ENCODE data around the gene KRTAP15-1. TPM values are rescaled to one million over a fixed set of nuclear protein-coding genes. Genes with fewer than 3 reads are reported as not detected.

The KRTAP15-1 gene
- total and polyA plus RNA-seq, 4 donors, result not detected

DNA sequence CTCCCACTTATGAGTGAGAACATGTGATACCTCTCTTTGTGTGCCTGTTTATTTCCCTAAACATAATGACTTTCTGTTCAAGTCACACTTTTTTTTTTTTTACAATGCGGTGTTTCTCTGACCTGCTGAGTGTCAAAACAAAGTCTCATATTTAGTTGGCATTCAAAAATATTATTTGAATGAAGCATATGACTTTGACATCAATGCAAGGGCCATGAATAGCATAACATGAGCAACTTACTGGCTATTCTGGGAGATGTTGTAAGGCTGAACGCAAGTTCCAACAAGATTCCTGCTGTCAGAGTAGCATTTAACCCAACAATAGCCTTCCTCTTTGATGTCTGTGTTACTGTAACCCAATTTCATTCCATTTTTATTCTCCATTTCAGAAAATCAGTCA lies 42.1 kb downstream of the KRTAP15-1 start:
- Histone ChIP-seq H3K27me3 (ENCODE audit: control insufficient read depth, insufficient read depth, low read length) (no peaks in the 10 kb centered on the region), H3K36me3 (ENCODE audit: control insufficient read depth, insufficient read depth, low read length) (no peaks in the 10 kb centered on the region), H3K9me3 (ENCODE audit: control insufficient read depth, insufficient read depth, low read length) (peaks cover 13% of the 10 kb centered on the region), H3K4me1 (ENCODE audit: control insufficient read depth, insufficient read depth, low read length) (no peaks in the 10 kb centered on the region), H3K27ac (ENCODE audit: low read depth, low read length) (no peak overlapping the region), H3K4me3 (ENCODE audit: low read depth, low read length) (no peak overlapping the region)
- no CpG with 5 or more reads among the region's 2 CpGs for WGBS (ENCODE audit: insufficient coverage)
- no peak for DNase-seq (ENCODE audit: low read depth in 4 of 6, low spot score in 6 of 6)

GRCh38 chr21:30486180-30486579 lies 46.1 kb downstream of the KRTAP15-1 start:
- H3K4me3 ChIP-seq (ENCODE audit: low read depth, low read length), result no peak overlapping the region
- H3K36me3 ChIP-seq (ENCODE audit: control insufficient read depth, insufficient read depth, low read length), result no peaks in the 10 kb centered on the region
- peaks cover 13% of the 10 kb centered on the region for H3K9me3 ChIP-seq (ENCODE audit: control insufficient read depth, insufficient read depth, low read length)
- H3K27ac ChIP-seq (ENCODE audit: low read depth, low read length), result no peak overlapping the region
- no peaks in the 10 kb centered on the region for H3K27me3 ChIP-seq (ENCODE audit: control insufficient read depth, insufficient read depth, low read length)
- no peaks in the 10 kb centered on the region for H3K4me1 ChIP-seq (ENCODE audit: control insufficient read depth, insufficient read depth, low read length)
- WGBS (ENCODE audit: insufficient coverage), result 88% methylated on average over 2 of the region's 2 CpGs
- DNase-seq (ENCODE audit: low read depth in 4 of 6, low spot score in 6 of 6), result no peak

- H3K9me3 ChIP-seq (ENCODE audit: control insufficient read depth, insufficient read depth, low read length), result peaks cover 13% of the 10 kb centered on the region
- WGBS (ENCODE audit: insufficient coverage), result no CpG with 5 or more reads among the region's 2 CpGs
- H3K27me3 ChIP-seq (ENCODE audit: control insufficient read depth, insufficient read depth, low read length), result no peaks in the 10 kb centered on the region
- no peak within 1 kb of the TSS for H3K27ac ChIP-seq (ENCODE audit: low read depth, low read length)
- H3K4me1 ChIP-seq (ENCODE audit: control insufficient read depth, insufficient read depth, low read length), result no peaks in the 10 kb centered on the region
- H3K4me3 ChIP-seq (ENCODE audit: low read depth, low read length), result no peak within 1 kb of the TSS
- H3K36me3 ChIP-seq (ENCODE audit: control insufficient read depth, insufficient read depth, low read length), result no peaks in the 10 kb centered on the region
- no peak for DNase-seq (ENCODE audit: low read depth in 4 of 6, low spot score in 6 of 6)
These were observed 47.3 kb downstream of the KRTAP15-1 start, which contains the start of gene KRTAP19-2 for GRCh38 chr21:30487336-30487735. Gene KRTAP19-2 (minus strand): TSS chr21:30487436. CDS start chr21:30487348, 88 bp downstream.

Other genes with a start within 250 kb of the KRTAP15-1 start
- under 1 TPM in 1 of 2 donors, not detected in 1; 0.11 TPM for gene CLDN8, start 224.2 kb upstream of the KRTAP15-1 start, total RNA-seq
- under 1 TPM in 1 of 2 donors, not detected in 1; 0.20 TPM for gene CLDN8, start 224.2 kb upstream of the KRTAP15-1 start, polyA plus RNA-seq (ENCODE audit: insufficient read length in 2 of 2)
- gene KRTAP24-1, start 157.3 kb upstream of the KRTAP15-1 start, total RNA-seq, result not detected
- gene KRTAP24-1, start 157.3 kb upstream of the KRTAP15-1 start, polyA plus RNA-seq (ENCODE audit: insufficient read length in 2 of 2), result not detected
- not detected for gene KRTAP25-1, start 150.8 kb upstream of the KRTAP15-1 start, total RNA-seq
- not detected for gene KRTAP25-1, start 150.8 kb upstream of the KRTAP15-1 start, polyA plus RNA-seq (ENCODE audit: insufficient read length in 2 of 2)
- gene KRTAP26-1, start 120.0 kb upstream of the KRTAP15-1 start, total RNA-seq, result not detected
- not detected for gene KRTAP26-1, start 120.0 kb upstream of the KRTAP15-1 start, polyA plus RNA-seq (ENCODE audit: insufficient read length in 2 of 2)
- gene KRTAP27-1, start 102.6 kb upstream of the KRTAP15-1 start, total RNA-seq, result not detected
- not detected for gene KRTAP27-1, start 102.6 kb upstream of the KRTAP15-1 start, polyA plus RNA-seq (ENCODE audit: insufficient read length in 2 of 2)
- not detected for gene KRTAP23-1, start 91.7 kb upstream of the KRTAP15-1 start, total RNA-seq
- not detected for gene KRTAP23-1, start 91.7 kb upstream of the KRTAP15-1 start, polyA plus RNA-seq (ENCODE audit: insufficient read length in 2 of 2)
- gene KRTAP13-2, start 68.0 kb upstream of the KRTAP15-1 start, total RNA-seq, result not detected
- not detected for gene KRTAP13-2, start 68.0 kb upstream of the KRTAP15-1 start, polyA plus RNA-seq (ENCODE audit: insufficient read length in 2 of 2)
- not detected for gene KRTAP13-1, start 44.2 kb upstream of the KRTAP15-1 start, total RNA-seq
- gene KRTAP13-1, start 44.2 kb upstream of the KRTAP15-1 start, polyA plus RNA-seq (ENCODE audit: insufficient read length in 2 of 2), result not detected
- gene KRTAP13-3, start 14.3 kb upstream of the KRTAP15-1 start, total RNA-seq, result not detected
- not detected for gene KRTAP13-3, start 14.3 kb upstream of the KRTAP15-1 start, polyA plus RNA-seq (ENCODE audit: insufficient read length in 2 of 2)
- gene KRTAP13-4, start 10.1 kb upstream of the KRTAP15-1 start, total RNA-seq, result not detected
- not detected for gene KRTAP13-4, start 10.1 kb upstream of the KRTAP15-1 start, polyA plus RNA-seq (ENCODE audit: insufficient read length in 2 of 2)
- not detected for gene KRTAP19-1, start 40.1 kb downstream of the KRTAP15-1 start, total RNA-seq
- gene KRTAP19-1, start 40.1 kb downstream of the KRTAP15-1 start, polyA plus RNA-seq (ENCODE audit: insufficient read length in 2 of 2), result not detected
- not detected for gene KRTAP19-2, start 47.2 kb downstream of the KRTAP15-1 start, total RNA-seq
- gene KRTAP19-2, start 47.2 kb downstream of the KRTAP15-1 start, polyA plus RNA-seq (ENCODE audit: insufficient read length in 2 of 2), result not detected
- not detected for gene KRTAP19-3, start 51.7 kb downstream of the KRTAP15-1 start, total RNA-seq
- gene KRTAP19-3, start 51.7 kb downstream of the KRTAP15-1 start, polyA plus RNA-seq (ENCODE audit: insufficient read length in 2 of 2), result not detected
- gene KRTAP19-4, start 56.9 kb downstream of the KRTAP15-1 start, total RNA-seq, result not detected
- gene KRTAP19-4, start 56.9 kb downstream of the KRTAP15-1 start, polyA plus RNA-seq (ENCODE audit: insufficient read length in 2 of 2), result not detected
- gene KRTAP19-5, start 61.9 kb downstream of the KRTAP15-1 start, total RNA-seq, result not detected
- not detected for gene KRTAP19-5, start 61.9 kb downstream of the KRTAP15-1 start, polyA plus RNA-seq (ENCODE audit: insufficient read length in 2 of 2)
- not detected for gene KRTAP19-6, start 101.6 kb downstream of the KRTAP15-1 start, total RNA-seq
- not detected for gene KRTAP19-6, start 101.6 kb downstream of the KRTAP15-1 start, polyA plus RNA-seq (ENCODE audit: insufficient read length in 2 of 2)
- not detected for gene KRTAP19-7, start 121.0 kb downstream of the KRTAP15-1 start, total RNA-seq
- not detected for gene KRTAP19-7, start 121.0 kb downstream of the KRTAP15-1 start, polyA plus RNA-seq (ENCODE audit: insufficient read length in 2 of 2)
- not detected for gene KRTAP22-2, start 150.1 kb downstream of the KRTAP15-1 start, total RNA-seq
- gene KRTAP22-2, start 150.1 kb downstream of the KRTAP15-1 start, polyA plus RNA-seq (ENCODE audit: insufficient read length in 2 of 2), result not detected
- not detected for gene KRTAP6-3, start 152.2 kb downstream of the KRTAP15-1 start, total RNA-seq
- gene KRTAP6-3, start 152.2 kb downstream of the KRTAP15-1 start, polyA plus RNA-seq (ENCODE audit: insufficient read length in 2 of 2), result not detected
- not detected for gene KRTAP6-2, start 158.6 kb downstream of the KRTAP15-1 start, total RNA-seq
- gene KRTAP6-2, start 158.6 kb downstream of the KRTAP15-1 start, polyA plus RNA-seq (ENCODE audit: insufficient read length in 2 of 2), result not detected
- gene KRTAP22-1, start 160.8 kb downstream of the KRTAP15-1 start, total RNA-seq, result not detected
- not detected for gene KRTAP22-1, start 160.8 kb downstream of the KRTAP15-1 start, polyA plus RNA-seq (ENCODE audit: insufficient read length in 2 of 2)
- not detected for gene KRTAP6-1, start 173.7 kb downstream of the KRTAP15-1 start, total RNA-seq
- not detected for gene KRTAP6-1, start 173.7 kb downstream of the KRTAP15-1 start, polyA plus RNA-seq (ENCODE audit: insufficient read length in 2 of 2)
- not detected for gene KRTAP20-1, start 176.2 kb downstream of the KRTAP15-1 start, total RNA-seq
- not detected for gene KRTAP20-1, start 176.2 kb downstream of the KRTAP15-1 start, polyA plus RNA-seq (ENCODE audit: insufficient read length in 2 of 2)
- not detected for gene KRTAP20-4, start 180.4 kb downstream of the KRTAP15-1 start, total RNA-seq
- not detected for gene KRTAP20-4, start 180.4 kb downstream of the KRTAP15-1 start, polyA plus RNA-seq (ENCODE audit: insufficient read length in 2 of 2)
- gene KRTAP20-2, start 194.9 kb downstream of the KRTAP15-1 start, total RNA-seq, result not detected
- gene KRTAP20-2, start 194.9 kb downstream of the KRTAP15-1 start, polyA plus RNA-seq (ENCODE audit: insufficient read length in 2 of 2), result not detected
- gene KRTAP20-3, start 202.6 kb downstream of the KRTAP15-1 start, total RNA-seq, result not detected
- not detected for gene KRTAP20-3, start 202.6 kb downstream of the KRTAP15-1 start, polyA plus RNA-seq (ENCODE audit: insufficient read length in 2 of 2)

All from spinal cord (tissue), 10 donors.